Activated CD8-positive, alpha-beta T cell treated with anti-CD3 and anti-CD28 coated beads for 36 hours (primary cell): ENCODE results near the gene LTF. TPM values are rescaled to one million over a fixed set of nuclear protein-coding genes. Genes with fewer than 3 reads are reported as not detected.

ENCODE experiments used
- ATAC-seq: fragments of 200-7000 bp; cut with Tn5 transposase; one replicate; pipeline ENCODE4 v1.10.0; 2021; ENCODE audit warnings: mild to moderate bottlenecking, moderate library complexity
- CTCF ChIA-PET: fragments of 350-600 bp; sonication (Branson Sonifier 250); formaldehyde crosslinking; loops from one replicate; lab custom pipeline; 2021; ENCODE audit warnings: antibody characterized with exemption; lab: Charles Lee
- POLR2A ChIA-PET: fragments of 350-600 bp; sonication (Branson Sonifier 250); formaldehyde crosslinking; loops from one replicate; lab custom pipeline; 2021; ENCODE audit warnings: antibody characterized with exemption; lab: Charles Lee
- DNase-seq: peaks from one replicate; pipeline ENCODE4 v3.0.0-alpha.2; 2020
- H3K27ac Mint-ChIP-seq: one replicate; pipeline ENCODE4 v1.8.0; 2021; ENCODE audit warnings: mild to moderate bottlenecking, mixed read lengths
- H3K27me3 Mint-ChIP-seq: one replicate; pipeline ENCODE4 v1.8.0; 2021; ENCODE audit warnings: mixed read lengths
- H3K36me3 Mint-ChIP-seq: one replicate; pipeline ENCODE4 v1.8.0; 2021; ENCODE audit warnings: low read depth, mixed read lengths
- H3K4me1 Mint-ChIP-seq: one replicate; pipeline ENCODE4 v1.8.0; 2021; ENCODE audit warnings: low read depth, mixed read lengths
- H3K4me3 Mint-ChIP-seq: one replicate; pipeline ENCODE4 v1.8.0; 2021; ENCODE audit warnings: mild to moderate bottlenecking, moderate library complexity, mixed read lengths
- H3K9me3 Mint-ChIP-seq: one replicate; pipeline ENCODE4 v1.8.0; 2021; ENCODE audit warnings: mixed read lengths
- CTCF ChIP-seq: fragments of 200-600 bp; IDR thresholded peaks from one replicate; pipeline ENCODE4 v1.8.0; 2022; ENCODE audit warnings: antibody characterized with exemption, mild to moderate bottlenecking
- intact Hi-C: fragments of 100-400 bp; cut with micrococcal nuclease; formaldehyde crosslinking; loops from one replicate; pipeline ENCODE4 v1.10.0; 2022
- total RNA-seq, 2 experiments: library from RNA; stranded (reverse); gene quantifications; one replicate each; pipeline ENCODE4 v1.2.3, GENCODE V29; 2021

The LTF gene
- total RNA-seq, 2 experiments from 2014 or later: not detected

- intact Hi-C loops: no loop called here
- TF ChIP-seq CTCF: no peak
- H3K27me3 Mint-ChIP-seq: no peaks in the 10 kb centered on the region
Measured at GRCh38 chr3:46412786-46413298, 51.9 kb downstream of the LTF start.

GRCh38 chr3:46411271-46411670, 53.4 kb downstream of the LTF start:
- intact Hi-C loops: no loop called here
- H3K4me3 Mint-ChIP-seq: no peak overlapping the region
- peaks cover 43% of the 10 kb centered on the region for H3K4me1 Mint-ChIP-seq
- ChIA-PET POLR2A (no interaction called here), CTCF (interaction anchor here (1.0 kb wide), 1 partner anchor 147 kb away, joined by 3 read pairs; no protein-coding TSS in a partner anchor)
- TF ChIP-seq CTCF: no peak
- no peaks in the 10 kb centered on the region for H3K36me3 Mint-ChIP-seq
- no peaks in the 10 kb centered on the region for H3K27me3 Mint-ChIP-seq
- no peaks in the 10 kb centered on the region for H3K9me3 Mint-ChIP-seq
- ATAC-seq: no peak
- DNase-seq: no peak
- H3K27ac Mint-ChIP-seq: no peak overlapping the region

More at GRCh38 chr3:46412786-46413298, 51.9 kb downstream of the LTF start:
- H3K4me3 Mint-ChIP-seq: no peak overlapping the region
- no peaks in the 10 kb centered on the region for H3K36me3 Mint-ChIP-seq
- no peak for ATAC-seq
- peaks cover 39% of the 10 kb centered on the region for H3K4me1 Mint-ChIP-seq
- ChIA-PET CTCF (no interaction called here), POLR2A (interaction anchor here (0.7 kb wide), 1 partner anchor 332 kb away, joined by 4 read pairs; no protein-coding TSS in a partner anchor)
- no peak for DNase-seq
- H3K9me3 Mint-ChIP-seq: no peaks in the 10 kb centered on the region
- no peak overlapping the region for H3K27ac Mint-ChIP-seq

GRCh38 chr3:46410669-46411068, 54.0 kb downstream of the LTF start:
- no peak for TF ChIP-seq CTCF
- H3K4me1 Mint-ChIP-seq: peaks cover 37% of the 10 kb centered on the region
- intact Hi-C loops: no loop called here
- no peak for DNase-seq
- no peak overlapping the region for H3K27ac Mint-ChIP-seq
- no peaks in the 10 kb centered on the region for H3K9me3 Mint-ChIP-seq
- no peak for ATAC-seq
- H3K27me3 Mint-ChIP-seq: no peaks in the 10 kb centered on the region
- H3K4me3 Mint-ChIP-seq: no peak overlapping the region
- POLR2A ChIA-PET: no interaction called here
- no peaks in the 10 kb centered on the region for H3K36me3 Mint-ChIP-seq
- CTCF ChIA-PET: interaction anchor here (1.0 to 1.9 kb wide), 2 partner anchors 78 to 148 kb away, joined by 3 to 6 read pairs; no protein-coding TSS in a partner anchor

- ATAC-seq (no peak), DNase-seq (peak; percentile 31)
- Mint-ChIP-seq H3K4me1 (peaks cover 36% of the 10 kb centered on the region), H3K27ac (peak overlapping the region; percentile 26), H3K4me3 (no peak overlapping the region), H3K27me3 (no peaks in the 10 kb centered on the region), H3K36me3 (no peaks in the 10 kb centered on the region), H3K9me3 (no peaks in the 10 kb centered on the region)
- intact Hi-C loops: no loop called here
- ChIA-PET CTCF (interaction anchor here (1.0 to 1.9 kb wide), 5 partner anchors 78 to 149 kb away, joined by 3 to 6 read pairs (median 4); no protein-coding TSS in a partner anchor), POLR2A (no interaction called here)
- TF ChIP-seq CTCF: no peak
Measured at GRCh38 chr3:46409739-46410489, 54.8 kb downstream of the LTF start.

- no peak for ATAC-seq
- CTCF ChIA-PET: interaction anchor here (1.2 to 1.9 kb wide), 4 partner anchors 80 to 149 kb away, joined by 3 to 6 read pairs (median 4); no protein-coding TSS in a partner anchor
- Mint-ChIP-seq H3K4me1 (peaks cover 36% of the 10 kb centered on the region), H3K27ac (no peak overlapping the region), H3K36me3 (no peaks in the 10 kb centered on the region), H3K9me3 (no peaks in the 10 kb centered on the region), H3K27me3 (no peaks in the 10 kb centered on the region), H3K4me3 (no peak overlapping the region)
- POLR2A ChIA-PET: no interaction called here
- no peak for TF ChIP-seq CTCF
- no peak for DNase-seq
- intact Hi-C loops: no loop called here
Measured at GRCh38 chr3:46408853-46409252, 55.9 kb downstream of the LTF start.
